GM21619 (cell line): ENCODE data around the gene CATSPERE.
"Not testable (repeated sequence)": the region's sequence is repeated elsewhere in the genome, so short reads cannot be mapped to it uniquely, and the experiment has no call there.

Experiments
- ATAC-seq: cut with Tn5 transposase; IDR thresholded peaks from one replicate; pipeline ENCODE4 v1.9.1; 2021; ENCODE audit not compliant: unreplicated experiment

The CATSPERE gene

GRCh38 chr1:244447552-244447951 is 13.5 kb upstream of the CATSPERE start:
- no peak for ATAC-seq

GRCh38 chr1:244448279-244449036 is 12.6 kb upstream of the CATSPERE start:
- ATAC-seq, result no peak

GRCh38 chr1:244449936-244450508 is 11.1 kb upstream of the CATSPERE start:
- no peak for ATAC-seq

- ATAC-seq, result peak; percentile 7
Observed at GRCh38 chr1:244450597-244451538, 10.2 kb upstream of the CATSPERE start.

- no peak for ATAC-seq
Observed at GRCh38 chr1:244451539-244451950, 9.5 kb upstream of the CATSPERE start, which contains the start of gene ADSS2. Gene ADSS2 (minus strand): TSS chr1:244451909. CDS start chr1:244451817, 92 bp downstream.

- peak; percentile 91 for ATAC-seq
Observed at GRCh38 chr1:244451951-244452795, 8.9 kb upstream of the CATSPERE start.

- ATAC-seq, result no peak
Observed at GRCh38 chr1:244454412-244454811, 6.7 kb upstream of the CATSPERE start.

- no peak for ATAC-seq
Observed at GRCh38 chr1:244456586-244456985, 4.5 kb upstream of the CATSPERE start.

GRCh38 chr1:244458781-244459180 is 2.3 kb upstream of the CATSPERE start:
- ATAC-seq, result no peak

- ATAC-seq, result no peak
Observed at GRCh38 chr1:244460197-244460596, 876 bp upstream of the CATSPERE start.

- no peak for ATAC-seq
Observed at GRCh38 chr1:244466724-244467123, 5.7 kb downstream of the CATSPERE start.

GRCh38 chr1:244473059-244473605 is 12.1 kb downstream of the CATSPERE start:
- ATAC-seq, result no peak

GRCh38 chr1:244484971-244485370 is 23.9 kb downstream of the CATSPERE start:
- ATAC-seq, result not testable (repeated sequence)

GRCh38 chr1:244494653-244495052 is 33.6 kb downstream of the CATSPERE start:
- no peak for ATAC-seq

- no peak for ATAC-seq
Observed at GRCh38 chr1:244496186-244496585, 35.1 kb downstream of the CATSPERE start.

GRCh38 chr1:244497805-244498204 is 36.7 kb downstream of the CATSPERE start:
- ATAC-seq, result no peak

GRCh38 chr1:244499484-244499883 is 38.4 kb downstream of the CATSPERE start:
- ATAC-seq, result not testable (repeated sequence)

GRCh38 chr1:244500515-244500914 is 39.4 kb downstream of the CATSPERE start:
- ATAC-seq, result not testable (repeated sequence)

GRCh38 chr1:244502630-244503029 is 41.6 kb downstream of the CATSPERE start:
- no peak for ATAC-seq

GRCh38 chr1:244513493-244513892 is 52.4 kb downstream of the CATSPERE start:
- ATAC-seq, result no peak
